GM18873 (cell line): Measurements from ENCODE around the gene HNMT.
"Not testable (repeated sequence)": the region's sequence is repeated elsewhere in the genome, so short reads cannot be mapped to it uniquely, and the experiment has no call there.

Source experiments
- ATAC-seq: cut with Tn5 transposase; IDR thresholded peaks from one replicate; pipeline ENCODE4 v1.9.1; 2021; ENCODE audit warnings: mild to moderate bottlenecking, moderate library complexity, moderate number of reproducible peaks; ENCODE audit not compliant: unreplicated experiment, low FRiP score

The HNMT gene

GRCh38 chr2:138036522-138036921 is 72.2 kb downstream of the HNMT start:
- ATAC-seq: no peak

DNA sequence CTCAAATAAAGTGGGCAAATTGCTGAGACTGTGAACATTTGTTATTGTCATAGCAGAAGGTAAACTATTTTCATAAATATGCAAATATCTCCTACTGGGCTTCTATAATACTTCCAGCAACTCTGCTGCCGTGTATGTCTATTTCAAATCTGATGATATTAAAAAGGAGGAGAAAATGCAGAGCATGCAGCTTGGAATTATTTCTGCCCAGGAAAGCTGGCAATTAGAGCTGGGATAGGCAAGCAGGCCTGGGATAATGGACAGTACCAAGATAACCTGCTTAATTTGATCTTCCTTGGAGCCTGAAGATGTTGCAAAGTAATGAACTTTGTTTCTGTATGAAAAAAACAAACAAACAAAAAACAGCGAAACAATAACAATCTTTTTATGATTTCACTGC is 72.8 kb downstream of the HNMT start:
- no peak for ATAC-seq

DNA sequence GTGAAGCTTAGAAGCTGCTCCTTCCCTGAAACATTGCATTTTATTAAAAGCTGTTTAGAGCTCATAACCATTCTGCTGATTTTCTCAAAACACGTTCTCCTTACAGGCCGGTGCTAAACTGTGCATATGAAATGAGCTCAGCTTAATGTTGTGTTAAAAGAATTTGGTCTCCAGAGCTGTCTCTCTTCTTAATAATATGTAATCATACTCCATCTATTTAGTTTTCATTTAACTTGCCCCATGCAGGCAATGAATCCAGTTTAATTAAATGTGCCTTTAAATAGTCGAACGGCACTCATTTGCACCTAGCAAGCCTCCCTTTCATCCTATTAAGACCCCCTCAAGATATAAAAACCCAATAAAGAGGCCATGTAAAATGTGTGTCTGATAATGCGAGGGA is 76.3 kb downstream of the HNMT start:
- no peak for ATAC-seq

- ATAC-seq: no peak
Observed at GRCh38 chr2:138042311-138042710, 78.0 kb downstream of the HNMT start.

GRCh38 chr2:138043588-138043987 is 79.3 kb downstream of the HNMT start:
- not testable (repeated sequence) for ATAC-seq

- ATAC-seq: no peak
Observed at GRCh38 chr2:138058427-138058826, 94.2 kb downstream of the HNMT start.

DNA sequence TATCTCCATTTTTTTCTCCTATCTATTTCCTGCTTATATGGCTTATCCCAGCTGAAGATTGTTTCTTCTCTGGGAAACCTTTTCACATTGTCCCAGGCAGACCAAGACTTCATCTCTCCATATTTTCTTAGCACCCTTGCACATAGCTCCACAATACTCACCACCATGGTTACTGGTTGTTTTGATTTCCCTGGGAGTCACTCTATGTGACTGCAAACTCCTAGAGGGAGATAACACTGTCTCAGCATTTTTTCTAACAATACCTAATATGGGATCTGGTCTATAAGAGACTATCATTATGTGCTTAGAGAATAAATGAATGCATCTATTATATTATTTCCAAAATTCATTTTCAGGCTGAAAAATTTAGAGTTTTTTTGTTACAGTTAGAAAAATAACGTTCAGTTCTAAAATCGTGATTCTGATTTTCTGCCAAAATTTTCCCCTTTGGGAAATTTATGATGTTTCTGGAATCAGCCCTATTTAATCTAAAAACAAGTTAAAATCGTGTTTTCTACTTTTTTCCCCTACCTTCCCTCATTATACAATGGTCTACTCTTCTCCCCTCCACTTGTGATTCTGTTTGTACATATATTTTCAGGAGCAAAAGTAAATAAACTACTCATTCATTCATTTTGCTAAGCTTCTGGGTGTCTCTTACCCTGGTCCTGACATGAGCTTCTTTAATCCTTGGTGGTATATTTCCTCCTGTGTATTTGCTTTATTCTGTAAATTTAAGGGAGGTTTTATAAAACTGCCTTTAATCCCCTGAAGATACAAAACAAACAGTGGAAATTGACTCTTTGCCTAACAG is 95.4 kb downstream of the HNMT start:
- ATAC-seq: no peak

GRCh38 chr2:138060301-138060635 is 96.0 kb downstream of the HNMT start:
- no peak for ATAC-seq

GRCh38 chr2:138061961-138062360 is 97.7 kb downstream of the HNMT start:
- ATAC-seq: no peak

- no peak for ATAC-seq
Observed at GRCh38 chr2:138063181-138063580, 98.9 kb downstream of the HNMT start.
